Cardiac fibroblast (primary cell): ENCODE data around the gene MRPL27.
A peak's percentile ranks its signal among the peaks of the same experiment; 100 is the strongest.

ENCODE experiments used
- DNase-seq, 2 donors: peaks; one replicate each; pipeline versions ENCODE4 v3.0.0 to v3.0.0-alpha.2; 2010; ENCODE audit warnings: low read depth in 2 of 2
- H3K4me3 ChIP-seq, 2 donors: replicated peaks in 1 of 2; 1 replicate in 1 of 2; 2 replicates in 1 of 2; pipeline ENCODE4 v1.5.1; 2011; ENCODE audit warnings: low read depth in 2 of 2, low read length in 2 of 2, mild to moderate bottlenecking in 2 of 2, moderate library complexity in 1 of 2
- TF ChIP-seq, protein P1 (sequence below): IDR thresholded peaks from one replicate; pipeline ENCODE4 v1.5.1; 2011; ENCODE audit warnings: low read depth, mild to moderate bottlenecking, low read length, inconsistent platforms

MRPL27 gene

DNA sequence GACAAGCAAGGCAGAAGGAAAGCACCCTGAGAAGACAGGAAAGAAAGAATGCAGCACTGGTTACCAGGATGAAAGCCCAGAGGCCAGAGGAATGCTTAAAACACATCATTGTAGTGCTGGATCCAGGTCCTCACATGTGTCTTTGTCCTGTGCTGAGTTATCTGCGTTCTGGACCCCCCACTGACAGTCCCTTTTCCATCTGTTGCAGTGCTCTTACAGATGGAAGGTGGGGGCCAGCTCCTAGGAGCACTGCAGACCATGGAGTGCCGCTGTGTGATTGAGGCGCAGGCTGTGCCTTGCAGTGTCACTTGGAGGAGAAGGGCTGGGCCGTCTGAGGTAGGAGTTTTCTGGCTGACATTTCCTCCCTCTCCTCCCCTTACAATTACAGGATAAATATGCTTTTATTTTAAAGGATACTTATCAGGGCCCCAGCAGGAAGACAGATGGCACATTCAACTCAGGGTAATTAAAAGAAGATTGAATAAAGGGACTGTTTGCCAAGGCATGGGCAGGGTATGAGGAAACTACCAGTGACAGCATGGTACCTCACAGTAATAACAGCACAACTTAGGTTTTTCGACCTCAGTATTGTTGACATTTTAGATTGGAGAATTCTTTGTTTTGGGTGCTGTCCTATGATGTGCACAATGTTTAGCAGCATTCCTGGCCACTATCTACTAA lies 3.0 kb upstream of the MRPL27 start:
- no peak overlapping the region for H3K4me3 ChIP-seq
- TF ChIP-seq, protein P1, sequence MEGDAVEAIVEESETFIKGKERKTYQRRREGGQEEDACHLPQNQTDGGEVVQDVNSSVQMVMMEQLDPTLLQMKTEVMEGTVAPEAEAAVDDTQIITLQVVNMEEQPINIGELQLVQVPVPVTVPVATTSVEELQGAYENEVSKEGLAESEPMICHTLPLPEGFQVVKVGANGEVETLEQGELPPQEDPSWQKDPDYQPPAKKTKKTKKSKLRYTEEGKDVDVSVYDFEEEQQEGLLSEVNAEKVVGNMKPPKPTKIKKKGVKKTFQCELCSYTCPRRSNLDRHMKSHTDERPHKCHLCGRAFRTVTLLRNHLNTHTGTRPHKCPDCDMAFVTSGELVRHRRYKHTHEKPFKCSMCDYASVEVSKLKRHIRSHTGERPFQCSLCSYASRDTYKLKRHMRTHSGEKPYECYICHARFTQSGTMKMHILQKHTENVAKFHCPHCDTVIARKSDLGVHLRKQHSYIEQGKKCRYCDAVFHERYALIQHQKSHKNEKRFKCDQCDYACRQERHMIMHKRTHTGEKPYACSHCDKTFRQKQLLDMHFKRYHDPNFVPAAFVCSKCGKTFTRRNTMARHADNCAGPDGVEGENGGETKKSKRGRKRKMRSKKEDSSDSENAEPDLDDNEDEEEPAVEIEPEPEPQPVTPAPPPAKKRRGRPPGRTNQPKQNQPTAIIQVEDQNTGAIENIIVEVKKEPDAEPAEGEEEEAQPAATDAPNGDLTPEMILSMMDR: no peak
- DNase-seq: no peak

DNA sequence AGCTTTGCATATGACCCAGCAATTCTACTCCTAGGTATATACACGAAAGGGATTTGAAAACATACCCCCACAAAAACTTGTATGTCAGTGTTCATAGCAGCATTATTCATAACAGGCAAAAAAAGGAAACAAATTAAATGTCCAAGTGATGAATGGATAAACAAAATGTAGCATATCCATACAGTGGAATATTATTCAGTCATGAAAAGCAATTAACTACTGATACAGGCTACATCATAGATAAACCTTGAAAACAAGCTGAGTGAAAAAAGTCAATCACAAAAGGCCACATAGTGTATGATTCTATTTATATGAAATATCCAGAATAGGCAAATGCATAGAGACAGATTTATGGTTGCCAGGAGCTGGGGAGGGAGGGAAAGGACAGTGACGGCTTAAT lies 721 bp upstream of the MRPL27 start:
- no peak for DNase-seq
- peak overlapping the region in 1 of 2 donors; percentile 87 for H3K4me3 ChIP-seq
- TF ChIP-seq, protein P1: no peak

DNA sequence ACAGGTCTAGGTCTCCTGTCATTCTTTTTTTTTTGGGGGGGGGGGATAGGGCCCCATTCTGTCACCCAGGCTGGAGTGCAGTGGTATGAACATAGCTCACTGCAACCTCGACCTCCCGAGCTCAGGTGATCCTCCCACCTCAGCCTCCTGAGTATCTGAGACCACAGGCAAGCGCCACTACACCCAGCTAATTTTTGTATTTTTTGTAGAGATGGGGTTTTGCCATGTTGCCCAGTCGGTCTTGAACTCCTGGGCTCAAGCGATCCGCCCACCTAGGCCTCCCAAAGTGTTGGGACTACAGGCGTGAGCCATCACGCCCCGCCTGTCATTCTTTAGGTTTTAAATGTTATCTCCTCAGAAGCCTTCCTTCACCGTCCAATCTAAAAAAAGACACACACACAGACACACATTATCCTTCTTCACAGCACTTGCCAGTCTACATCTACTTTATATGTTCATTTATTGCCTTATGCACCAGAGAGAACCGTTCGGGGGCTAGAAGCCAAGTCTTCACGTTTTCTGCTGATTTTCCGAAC lies 694 bp downstream of the MRPL27 start:
- TF ChIP-seq, protein P1: no peak
- no peak for DNase-seq
- peak overlapping the region; percentile 87 to 92 for H3K4me3 ChIP-seq

DNA sequence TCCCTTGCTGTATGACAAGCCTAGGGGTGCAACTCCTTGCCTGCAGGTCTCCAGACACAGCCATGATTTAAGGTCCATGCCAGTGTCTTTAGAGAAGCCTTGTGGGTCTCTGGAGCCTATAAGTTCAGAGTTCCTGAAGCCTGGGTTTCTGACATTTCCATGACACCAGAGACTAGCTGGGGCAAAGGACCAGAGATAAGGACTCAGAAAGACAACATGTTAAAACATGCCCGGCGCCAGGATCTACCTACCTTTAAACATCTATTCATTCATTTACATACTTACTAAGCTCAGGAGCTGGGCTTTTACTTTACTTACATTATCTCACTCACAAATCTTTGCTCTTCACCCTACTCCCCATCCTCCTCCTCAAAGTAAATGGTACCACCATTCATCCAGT lies 1.5 kb downstream of the MRPL27 start:
- no peak overlapping the region for H3K4me3 ChIP-seq
- no peak for DNase-seq
- TF ChIP-seq, protein P1: no peak

DNA sequence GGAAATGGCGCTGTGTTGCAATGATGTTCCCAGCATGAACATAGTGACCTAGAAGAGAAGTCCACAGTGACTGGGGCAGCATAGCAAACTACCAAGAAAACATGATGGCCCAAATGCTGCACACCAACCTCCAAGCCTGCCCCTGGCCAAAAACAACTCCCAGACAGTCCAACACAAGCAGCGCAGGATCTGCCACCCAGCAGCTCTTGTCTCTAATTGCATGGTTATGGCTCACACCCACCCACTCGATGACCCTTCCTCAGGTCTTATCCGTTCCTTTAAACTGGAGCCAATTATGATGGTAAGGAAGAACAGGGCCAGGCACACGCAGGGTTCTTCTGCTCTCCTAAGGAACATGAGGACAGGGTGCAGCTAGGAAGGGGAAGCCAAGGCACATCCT lies 2.9 kb downstream of the MRPL27 start:
- H3K4me3 ChIP-seq: no peak overlapping the region
- TF ChIP-seq, protein P1: no peak
- no peak for DNase-seq

DNA sequence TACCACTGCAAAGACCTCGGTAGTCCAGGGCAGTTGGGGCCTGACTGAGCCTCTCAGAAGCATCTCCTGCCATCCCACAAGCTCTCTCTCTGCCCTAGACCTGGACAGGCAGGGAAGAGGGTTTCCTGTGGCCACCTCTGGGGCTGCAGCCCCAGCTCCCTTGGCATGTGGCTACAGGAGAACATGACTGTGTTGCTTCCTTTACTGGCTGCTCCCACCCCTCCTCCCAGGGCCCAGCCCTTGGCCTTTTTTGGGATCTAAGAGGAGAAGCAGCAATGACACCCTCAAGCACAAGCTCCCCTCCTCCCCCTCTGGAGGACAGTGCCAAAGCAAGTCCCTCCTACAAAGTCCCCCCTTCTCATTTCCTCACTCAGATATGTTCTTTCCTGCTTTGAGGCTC lies 5.6 kb downstream of the MRPL27 start:
- no peak for DNase-seq
- H3K4me3 ChIP-seq: no peak overlapping the region
- TF ChIP-seq, protein P1: no peak
